ENCODE measurements around the gene XPNPEP1.

- no peak for TF ChIP-seq CTCF (IDR thresholded peaks at IDR 0.05)
- no peak for TF ChIP-seq FOXM1 (IDR thresholded peaks at IDR 0.05; ENCODE audit: low read depth)
- no peak for TF ChIP-seq USF2 (IDR thresholded peaks at IDR 0.05; ENCODE audit: borderline replicate concordance, low read depth, low read length)
- no peak for TF ChIP-seq NFIC (IDR thresholded peaks at IDR 0.05; ENCODE audit: borderline replicate concordance)
- no peak for TF ChIP-seq EZH2phosphoT487 (IDR thresholded peaks at IDR 0.05; ENCODE audit: borderline replicate concordance, low read depth)
- TF ChIP-seq RFX5 (IDR thresholded peaks at IDR 0.05; ENCODE audit: low read length), result no peak
- no peak for TF ChIP-seq RXRA (IDR thresholded peaks at IDR 0.05; ENCODE audit: borderline replicate concordance, low read depth)
- no peak for TF ChIP-seq POLR2AphosphoS5 (IDR thresholded peaks at IDR 0.05; ENCODE audit: low read depth, low read length)
- TF ChIP-seq TAF1 (IDR thresholded peaks at IDR 0.05; ENCODE audit: borderline replicate concordance, low read depth, low read length), result no peak
- TF ChIP-seq ZBTB33 (IDR thresholded peaks at IDR 0.05; ENCODE audit: borderline replicate concordance, low read depth), result no peak
- no peak for TF ChIP-seq MAX (IDR thresholded peaks at IDR 0.05; ENCODE audit: low read depth)
- no peak for TF ChIP-seq NRF1 (IDR thresholded peaks at IDR 0.05; ENCODE audit: low read depth, low read length)
Observed at GRCh38 chr10:109946680-109947079, 23.4 kb upstream of the XPNPEP1 start.

Data from SK-N-SH (cell line).